ENCODE results near the gene ENAH.
A peak's percentile ranks its signal among the peaks of the same experiment; 100 is the strongest.
"Not testable (repeated sequence)": the region's sequence is repeated elsewhere in the genome, so short reads cannot be mapped to it uniquely, and the experiment has no call there.

The ENAH gene

DNA sequence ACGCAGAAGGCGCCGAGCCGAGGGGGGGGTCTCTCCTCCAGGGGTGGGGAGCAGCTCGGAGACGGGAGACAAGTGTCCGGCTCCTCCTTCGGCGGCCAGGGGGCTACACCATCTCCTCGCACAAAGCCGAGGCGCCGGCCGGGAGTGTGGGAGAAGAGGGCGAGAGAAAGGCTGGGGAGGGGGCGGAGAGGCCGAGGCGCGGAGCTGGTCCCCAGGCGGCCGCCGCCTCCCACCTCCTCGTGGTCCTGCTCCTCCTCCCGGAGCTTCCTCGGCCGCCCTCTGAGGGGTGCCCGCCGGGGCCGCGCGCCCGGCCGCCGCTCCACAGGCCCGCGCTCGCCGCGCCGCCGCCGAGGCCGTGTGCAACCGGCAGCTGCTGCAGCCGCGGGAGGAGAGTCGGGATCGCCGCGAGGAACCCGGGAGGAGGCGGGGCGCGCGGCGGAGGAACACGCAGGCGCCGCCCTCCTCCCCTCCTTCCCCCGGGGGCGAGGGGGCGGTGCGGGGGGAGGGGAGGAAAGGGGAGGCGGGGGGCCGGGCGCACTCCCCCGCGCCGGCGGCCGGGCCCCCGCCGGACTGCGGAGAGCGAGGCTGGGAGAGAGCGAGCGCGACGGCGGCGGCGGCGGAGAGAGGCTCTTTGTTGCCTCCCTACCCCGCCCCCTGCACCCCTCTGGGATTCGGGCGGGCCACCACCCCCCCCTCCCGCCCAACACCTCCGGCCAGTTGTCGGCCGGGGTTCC is at the start of gene ENAH:
TSS of gene ENAH (minus strand) at position 395 of the 734 bp plus-strand sequence. CDS start 433 bp downstream, outside the sequence.
- peak; percentile 41 to 57 for DNase-seq

DNA sequence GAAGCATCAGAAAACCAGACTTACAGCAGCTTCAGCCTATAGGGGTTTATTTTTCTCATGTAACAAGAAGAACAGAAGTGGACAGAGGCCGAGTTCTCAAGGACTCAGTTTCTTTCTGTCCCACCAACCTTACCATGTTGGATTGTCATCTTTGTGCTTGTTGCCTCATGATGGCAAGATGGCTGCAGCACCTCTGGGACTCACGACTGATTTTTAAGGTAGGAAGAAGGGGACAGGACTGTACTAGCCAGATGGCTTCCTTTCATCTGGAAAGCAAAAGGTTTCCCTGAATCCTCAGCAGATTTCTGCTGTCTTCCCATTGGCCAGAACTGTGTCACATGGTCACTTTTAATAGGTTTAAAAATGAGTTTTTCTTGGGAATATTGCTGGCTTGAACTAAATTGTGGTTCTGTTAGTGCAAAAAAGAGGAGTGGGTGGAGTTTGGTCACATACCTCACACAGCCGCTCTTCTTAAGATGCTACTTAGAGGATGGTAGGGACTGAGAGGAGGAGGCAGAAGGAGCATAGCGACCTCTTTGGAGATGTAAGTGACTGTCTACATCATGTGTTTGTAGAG is 48.1 kb upstream of the ENAH start:
- no peak for DNase-seq

DNA sequence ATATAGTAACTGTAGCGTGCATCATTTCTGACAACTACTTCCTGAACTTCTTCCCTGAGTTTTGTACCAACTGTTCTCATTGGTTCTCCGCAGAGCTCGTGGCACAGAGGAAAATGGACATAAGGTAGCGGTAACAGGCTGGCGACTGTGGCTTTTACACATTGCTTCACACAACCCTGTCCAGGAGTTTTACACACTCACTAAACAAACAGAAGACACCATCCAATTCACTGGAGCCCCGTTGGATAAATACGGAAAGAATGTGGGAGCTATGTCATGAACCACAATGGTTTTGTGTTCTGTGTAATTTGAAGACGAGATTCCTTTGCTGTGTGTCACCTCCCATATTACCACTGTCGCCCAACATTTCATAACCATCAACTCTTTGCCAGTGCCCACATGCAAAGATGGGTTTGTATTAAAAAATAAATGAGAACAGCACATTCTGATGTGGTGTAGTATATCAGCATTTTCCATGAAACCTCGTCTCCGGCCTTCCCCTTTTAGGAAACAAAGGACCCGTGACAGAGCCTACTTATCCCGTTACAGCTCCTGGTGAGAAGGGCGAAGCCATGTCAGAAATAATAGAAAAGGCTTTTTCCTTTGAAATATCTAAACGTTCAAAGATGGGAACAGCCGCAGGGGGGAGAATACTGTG is 47.4 kb upstream of the ENAH start:
- DNase-seq = no peak

DNA sequence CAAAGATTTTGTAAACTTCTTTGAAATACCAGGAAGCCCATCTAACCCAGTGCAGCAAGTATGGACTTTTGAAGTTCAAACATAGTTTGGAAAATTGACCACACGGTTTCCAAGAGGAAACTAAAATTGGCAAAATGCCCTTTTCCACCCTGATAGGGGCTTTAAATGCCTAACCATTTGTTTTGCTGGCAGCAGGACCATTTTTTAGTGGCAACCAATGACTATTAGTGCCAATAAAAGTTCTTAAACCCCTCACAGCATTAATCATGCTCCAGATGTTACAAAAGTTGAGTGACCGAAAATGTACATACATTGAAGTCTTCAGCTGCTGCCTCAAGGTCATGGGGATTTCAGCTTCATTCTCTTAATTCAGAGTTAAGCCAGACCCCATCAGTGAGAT is 46.4 kb upstream of the ENAH start:
- no peak for DNase-seq

DNA sequence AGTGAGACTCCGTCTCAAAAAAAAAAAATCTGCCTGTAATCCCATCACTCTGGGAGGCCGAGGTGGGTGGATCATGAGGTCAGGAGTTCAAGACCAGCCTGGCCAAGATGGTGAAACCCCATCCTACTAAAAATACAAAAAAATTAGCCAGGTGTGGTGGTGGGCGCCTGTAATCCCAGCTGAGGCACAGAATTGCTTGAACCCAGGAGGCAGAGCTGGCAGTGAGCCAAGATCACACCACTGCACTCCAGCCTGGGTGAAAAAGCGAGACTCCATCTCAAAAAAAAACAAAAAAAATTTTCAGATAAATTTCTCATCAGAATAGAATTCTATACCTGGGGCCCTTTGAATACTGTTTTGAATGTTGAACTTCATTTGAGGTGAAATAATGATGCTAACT is 45.3 kb upstream of the ENAH start:
- DNase-seq = not testable (repeated sequence)

DNA sequence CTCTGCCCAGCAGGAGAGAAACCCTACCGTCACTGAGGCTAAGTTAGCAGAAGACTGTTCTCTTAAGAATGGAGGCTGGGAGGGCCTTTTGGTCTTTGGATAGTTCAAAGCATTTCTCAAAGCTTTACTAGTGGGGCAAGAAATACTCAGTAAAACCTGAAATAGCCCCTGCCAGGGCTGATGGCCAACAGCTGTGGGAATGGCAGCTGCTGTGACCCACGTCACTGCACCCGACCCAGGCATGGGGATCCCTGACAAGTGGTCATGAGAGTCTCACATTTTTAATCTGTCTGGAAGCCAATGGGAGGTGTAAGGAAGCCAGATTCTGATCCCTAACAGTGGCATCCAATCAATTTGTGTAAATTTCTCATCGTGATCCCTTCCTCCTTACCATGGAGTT is 44.5 kb upstream of the ENAH start:
- DNase-seq = no peak

DNA sequence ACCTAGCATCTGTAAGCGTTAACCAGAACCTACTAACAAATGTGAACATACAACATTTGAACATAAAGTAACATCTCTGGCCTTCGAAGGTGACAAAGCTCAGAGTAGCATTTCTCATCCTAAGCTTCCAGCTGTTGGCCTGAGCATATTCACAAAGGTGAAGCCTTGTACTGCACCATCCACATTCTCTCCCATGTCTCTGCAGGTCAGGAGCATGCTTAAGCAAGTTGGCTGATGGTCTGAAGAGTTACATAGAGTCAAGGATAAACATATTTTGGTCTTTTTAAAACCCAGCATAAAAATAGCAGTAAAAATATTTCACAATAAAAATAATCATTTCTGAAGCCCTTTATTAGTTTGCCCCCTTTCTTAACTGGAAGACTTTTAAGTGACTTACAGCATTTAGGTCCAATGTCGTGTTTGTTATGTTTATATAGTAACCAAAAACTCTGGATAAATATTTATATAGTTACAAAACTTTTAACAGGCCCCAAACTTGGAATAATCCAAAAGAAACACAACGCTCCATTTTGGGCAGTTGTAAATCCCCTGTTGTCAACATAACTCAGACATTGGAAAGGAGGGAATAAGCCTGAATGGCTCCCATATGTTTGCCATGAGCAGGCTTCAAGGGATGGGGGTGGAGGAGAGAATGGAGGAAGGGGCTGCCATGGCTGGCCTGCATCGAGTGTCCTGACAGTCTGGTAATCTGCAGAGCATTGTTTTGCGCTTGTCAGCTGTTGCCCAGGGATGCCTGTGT is 42.8 kb upstream of the ENAH start:
- no peak for DNase-seq

DNA sequence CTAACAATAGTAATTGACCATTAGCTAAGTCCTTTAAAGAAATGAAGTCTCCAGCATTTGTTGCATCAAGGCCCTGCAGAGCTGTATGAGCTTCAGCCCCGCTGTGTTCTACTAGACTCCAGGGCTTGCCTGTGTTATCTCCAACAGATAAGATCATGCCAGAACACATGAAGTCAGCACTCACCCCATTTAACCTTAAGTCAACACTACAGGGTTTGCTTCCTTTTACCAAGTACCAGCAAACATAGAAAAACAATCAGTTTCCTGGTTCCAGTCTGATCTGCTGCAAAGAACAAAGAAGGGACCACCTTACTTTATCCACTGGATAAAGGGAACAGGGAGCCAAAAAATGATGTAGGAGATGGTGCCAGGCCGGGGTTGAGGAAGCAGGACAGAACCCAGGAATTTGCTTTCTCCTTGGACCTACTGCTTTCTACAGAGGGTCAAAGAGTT is 41.3 kb upstream of the ENAH start:
- no peak for DNase-seq

DNA sequence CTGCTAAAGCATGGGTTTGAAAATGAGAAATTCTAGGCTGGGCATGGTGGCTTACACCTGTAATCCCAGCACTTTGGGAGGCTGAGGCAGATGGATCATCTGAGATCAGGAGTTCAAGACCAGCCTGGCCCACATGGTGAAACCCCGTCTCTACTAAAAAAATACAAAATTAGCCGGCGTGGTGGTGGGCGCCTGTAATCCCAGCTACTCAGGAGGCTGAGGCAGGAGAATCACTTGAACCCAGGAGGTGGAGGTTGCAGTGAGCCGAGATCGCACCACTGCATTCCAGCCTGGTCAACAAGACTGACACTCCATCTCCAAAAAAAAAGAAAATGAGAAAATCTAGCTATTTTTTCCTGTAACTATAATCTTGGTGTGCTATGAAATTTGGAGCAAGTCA is 40.8 kb upstream of the ENAH start:
- DNase-seq = not testable (repeated sequence)

DNA sequence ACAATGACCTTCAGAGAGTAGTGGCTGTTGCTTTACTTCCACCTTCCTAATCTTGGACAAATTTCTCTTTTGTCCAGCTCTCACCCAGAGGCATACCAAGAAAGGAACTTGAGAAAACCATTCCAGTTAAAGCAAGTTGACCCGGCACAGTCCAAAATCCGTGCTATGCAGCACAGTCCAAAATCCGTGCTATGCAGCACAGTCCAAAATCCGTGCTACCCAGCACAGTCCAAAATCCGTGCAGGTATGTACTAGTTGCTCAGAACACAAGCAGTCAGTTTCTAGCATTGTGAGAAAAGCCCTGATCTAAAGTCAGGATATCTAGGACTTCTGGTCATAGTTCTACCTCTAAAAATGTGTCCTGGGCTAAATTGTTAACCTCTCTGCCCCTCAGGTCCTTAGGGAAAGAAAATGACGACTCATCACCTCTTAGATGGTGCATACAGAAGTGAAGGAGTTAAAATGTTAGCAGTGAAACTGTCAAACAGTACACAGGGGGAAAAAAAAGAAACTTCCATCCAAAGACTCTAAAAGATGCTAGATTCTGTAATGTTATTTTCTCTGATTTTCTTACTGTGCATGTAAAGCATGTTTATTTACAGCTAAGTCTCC is 40.3 kb upstream of the ENAH start:
- DNase-seq = no peak

DNA sequence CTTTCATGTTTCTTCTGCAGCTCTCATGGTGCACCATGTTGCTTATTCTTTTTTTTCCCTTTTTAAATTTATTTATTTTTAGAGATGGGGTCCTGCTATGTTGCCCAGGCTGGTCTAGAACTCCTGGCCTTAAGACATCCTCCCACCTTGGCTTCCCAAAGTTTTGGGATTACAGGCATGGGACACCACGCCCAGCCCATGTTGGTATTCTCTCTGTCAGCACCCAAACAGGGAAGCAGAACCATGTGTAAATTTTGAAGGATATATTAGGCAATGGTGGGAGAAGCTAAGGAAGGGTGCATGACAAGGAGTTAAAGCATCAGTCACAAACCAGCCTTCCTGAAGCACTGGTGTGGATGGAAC is 39.6 kb upstream of the ENAH start:
- DNase-seq = no peak

DNA sequence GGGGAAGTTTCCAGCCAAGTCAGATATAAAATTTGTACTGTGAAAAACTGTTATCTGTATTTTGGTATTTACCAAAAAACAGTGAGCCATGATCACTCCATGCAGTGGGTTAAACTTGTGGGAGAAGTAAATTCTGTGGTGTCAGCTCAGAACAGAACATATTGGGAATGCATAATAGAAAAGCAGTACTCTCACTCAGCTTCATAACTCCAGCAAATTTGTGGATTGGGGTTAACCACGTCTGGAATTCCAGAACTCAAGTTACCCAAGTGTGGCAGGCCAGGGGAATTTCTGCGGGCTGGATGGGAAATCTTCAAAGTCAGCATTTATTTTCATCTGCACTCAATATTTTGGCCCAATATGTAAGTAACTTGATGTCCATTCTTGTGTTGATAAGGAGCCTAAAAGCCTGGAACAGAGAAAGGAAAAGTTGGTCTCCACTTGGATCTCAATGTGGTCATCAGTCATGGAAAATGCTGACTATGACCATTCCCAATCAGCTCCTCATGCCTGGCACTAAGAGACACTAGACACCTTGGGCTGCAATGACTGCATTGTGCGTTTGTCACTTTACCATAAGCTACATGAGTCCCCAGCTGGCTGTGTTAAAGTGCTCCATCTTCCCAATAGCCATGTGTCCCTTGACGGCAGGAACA is 39.1 kb upstream of the ENAH start:
- DNase-seq = no peak

DNA sequence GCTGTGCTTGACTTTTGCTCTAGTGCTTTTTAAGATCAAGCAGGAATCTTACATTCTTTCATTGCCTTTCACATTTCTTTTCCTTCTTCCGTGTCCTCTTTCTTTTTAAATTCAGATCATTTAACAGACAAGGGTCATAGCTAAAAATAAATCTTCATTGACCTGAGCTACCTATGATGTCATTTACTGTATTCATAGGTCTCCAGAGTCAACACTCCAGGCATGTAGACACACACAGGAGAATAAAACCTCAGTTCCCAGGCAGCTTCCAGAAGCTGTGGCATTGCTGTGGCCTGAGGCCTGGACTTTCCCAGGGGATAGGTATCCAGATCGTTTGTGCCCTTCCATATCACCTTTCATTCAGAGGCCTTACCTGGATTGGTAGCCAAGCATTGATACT is 38.5 kb upstream of the ENAH start:
- DNase-seq = no peak

DNA sequence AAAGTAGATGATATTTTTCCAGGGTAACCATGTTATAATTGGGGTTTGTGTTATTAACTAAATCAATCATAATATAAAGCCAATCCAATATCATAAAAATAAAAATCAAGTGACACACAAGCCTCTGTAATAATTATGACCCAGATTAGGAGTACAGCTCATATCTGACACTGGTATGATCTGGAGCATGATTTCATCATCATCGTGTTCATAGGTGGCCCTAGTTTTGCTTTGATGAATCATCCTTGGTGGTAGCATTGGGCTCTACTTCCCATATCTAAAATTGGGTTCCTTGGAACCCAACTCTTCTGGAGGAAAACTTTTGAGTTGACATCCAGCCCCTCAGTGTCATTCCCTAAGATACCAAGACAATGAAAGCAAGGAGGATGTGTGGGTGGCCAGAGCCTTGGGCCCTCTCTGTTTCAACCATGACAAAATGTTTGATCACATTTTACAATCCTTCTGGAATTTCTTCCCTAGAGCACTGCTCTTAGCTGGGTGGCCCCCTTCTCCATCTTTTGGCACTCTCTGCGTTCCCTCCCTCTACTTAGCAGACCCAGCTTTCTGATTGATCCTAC is 37.0 kb upstream of the ENAH start:
- DNase-seq = no peak

DNA sequence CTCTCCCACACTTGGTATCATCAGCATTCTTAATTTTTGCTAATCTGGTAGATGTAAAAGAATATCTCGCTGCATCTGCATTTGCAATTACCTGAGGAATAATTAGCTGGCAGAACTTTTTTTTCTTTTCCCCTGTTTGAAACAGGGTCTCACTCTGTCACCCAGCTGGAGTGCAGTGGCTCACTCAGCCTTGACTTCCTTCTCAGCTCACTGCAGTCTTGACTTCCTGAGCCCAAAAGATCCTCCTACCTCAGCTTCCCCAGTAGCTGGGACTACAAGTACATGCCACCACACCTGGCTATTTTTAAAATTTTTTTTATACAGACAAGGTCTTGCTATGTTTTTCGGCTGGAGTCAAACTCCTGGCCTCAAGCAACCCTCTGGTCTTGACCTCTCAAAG is 35.4 kb upstream of the ENAH start:
- no peak for DNase-seq

DNA sequence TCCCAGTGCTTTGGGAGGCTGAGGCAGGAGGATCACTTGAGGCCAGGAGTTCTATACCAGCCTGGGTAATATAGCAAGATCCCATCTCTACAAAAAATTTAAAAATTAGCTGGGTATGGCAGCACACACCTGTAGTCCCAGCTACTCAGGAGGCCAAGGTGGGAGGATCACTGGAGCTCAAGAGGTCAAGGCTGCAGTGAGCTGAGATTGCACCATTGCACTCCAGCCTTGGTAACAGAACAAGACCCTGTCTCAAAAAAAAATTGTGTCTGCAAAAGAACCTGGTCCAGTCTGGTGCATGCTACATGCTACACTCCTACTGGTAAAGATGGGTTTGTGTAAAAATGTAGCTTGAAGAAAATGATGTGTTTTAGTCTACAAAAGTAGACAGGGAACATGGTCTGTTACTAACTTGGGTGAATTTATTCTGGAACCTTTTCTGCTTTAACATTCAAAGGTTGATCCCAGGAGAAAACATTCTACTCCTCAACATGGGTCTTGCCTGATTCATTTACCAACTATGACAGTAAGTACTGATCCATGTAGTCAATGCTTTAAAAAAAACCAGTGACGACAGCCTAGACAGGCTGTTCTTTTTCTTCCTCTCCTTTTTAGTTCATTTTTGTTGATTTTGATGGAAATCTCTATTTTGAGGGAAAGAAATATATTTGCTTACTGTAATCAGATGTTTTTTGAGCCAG is 32.7 kb upstream of the ENAH start:
- no peak for DNase-seq

DNA sequence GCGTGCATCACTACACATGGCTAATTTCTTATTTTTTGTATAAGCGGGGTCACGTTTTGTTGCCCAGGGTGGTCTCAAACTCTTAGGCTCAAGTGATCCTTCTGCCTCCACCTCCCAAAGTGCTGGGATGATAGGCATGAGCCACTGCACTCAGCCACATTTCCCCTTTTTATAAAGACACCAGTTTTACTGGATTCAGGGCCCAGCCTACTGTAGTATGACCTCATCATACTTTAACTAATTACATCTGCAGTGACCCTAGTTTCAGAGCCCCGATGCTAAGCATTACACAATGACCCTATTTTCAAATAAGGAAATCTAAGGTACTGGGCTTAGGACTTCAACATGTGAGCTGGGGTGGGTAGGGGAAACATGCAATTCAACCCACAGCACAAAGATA is 31.8 kb upstream of the ENAH start:
- DNase-seq = no peak

DNA sequence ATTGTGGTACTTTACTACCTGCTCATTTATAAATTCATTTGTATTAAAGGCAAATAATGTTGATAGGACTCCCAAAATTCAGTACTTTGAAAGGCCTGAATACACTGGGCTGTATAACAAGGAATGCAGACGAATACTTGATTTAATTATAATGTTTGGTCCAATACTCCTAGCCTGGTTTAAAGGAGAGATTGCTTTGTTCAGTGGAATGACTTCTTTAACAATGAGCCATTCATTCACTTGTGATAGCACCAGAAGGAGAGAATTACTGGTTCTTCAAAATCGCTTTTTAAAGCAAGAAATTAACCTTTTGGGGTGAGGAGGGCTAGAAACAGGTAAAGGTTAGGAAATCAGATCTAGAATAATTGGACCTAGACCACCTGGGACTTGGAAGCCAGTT is 28.3 kb upstream of the ENAH start:
- DNase-seq = no peak

DNA sequence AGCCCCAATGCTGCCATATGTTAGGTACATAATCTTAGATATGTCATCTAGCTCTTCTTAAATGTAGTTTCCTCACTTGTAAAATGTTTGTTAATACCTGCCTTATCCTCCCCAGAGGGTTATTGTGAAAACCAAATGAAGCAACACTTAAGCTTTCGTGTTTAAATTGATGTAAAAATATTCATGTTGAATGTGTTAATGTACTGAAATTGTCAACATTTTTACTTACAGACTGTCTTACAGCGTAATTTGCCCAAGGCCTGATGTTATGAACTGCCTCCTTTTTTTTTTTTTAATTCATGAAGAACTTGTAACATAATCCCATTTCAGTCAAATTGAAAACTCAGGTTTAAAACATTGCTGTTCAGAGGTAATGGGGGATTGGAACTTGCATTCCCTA is 25.6 kb upstream of the ENAH start:
- DNase-seq = no peak

DNA sequence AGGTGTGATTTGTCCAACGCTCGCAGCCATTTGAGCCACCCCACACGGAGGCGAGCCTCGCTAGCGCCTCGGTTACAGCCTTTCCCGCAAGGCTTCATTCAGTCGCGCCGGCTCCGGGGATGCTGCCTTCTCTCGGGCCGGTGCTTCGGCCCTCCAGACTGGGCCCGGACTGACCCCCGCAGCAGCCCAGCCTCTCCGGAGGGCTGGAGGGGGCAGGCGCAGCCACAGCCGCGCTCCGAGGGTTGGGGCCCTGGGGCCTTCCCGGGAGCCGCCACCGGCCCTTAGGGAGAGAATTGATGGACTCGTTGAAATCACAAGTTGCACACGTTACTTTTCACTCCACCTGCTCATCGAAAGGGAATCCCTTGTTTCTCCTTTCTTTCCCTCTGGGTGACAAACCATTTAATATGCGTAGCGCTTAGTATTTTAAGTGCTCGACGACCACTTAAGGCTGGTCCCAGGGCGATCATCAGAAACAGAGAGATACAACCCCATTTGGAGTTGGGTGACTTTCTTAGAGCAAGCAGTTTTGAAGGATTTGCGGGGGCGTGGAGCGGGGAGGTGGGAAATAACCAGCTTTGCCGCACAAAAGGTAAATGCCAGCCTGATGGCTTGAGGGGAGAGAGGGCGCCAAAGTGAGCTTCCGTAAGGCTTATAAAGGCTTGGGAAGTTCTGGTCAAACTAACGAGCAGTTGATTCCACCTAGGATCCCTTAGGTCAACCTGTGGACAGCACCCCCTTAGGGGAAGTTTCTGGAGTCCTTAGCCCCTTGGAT is 24.6 kb upstream of the ENAH start:
- no peak for DNase-seq

DNA sequence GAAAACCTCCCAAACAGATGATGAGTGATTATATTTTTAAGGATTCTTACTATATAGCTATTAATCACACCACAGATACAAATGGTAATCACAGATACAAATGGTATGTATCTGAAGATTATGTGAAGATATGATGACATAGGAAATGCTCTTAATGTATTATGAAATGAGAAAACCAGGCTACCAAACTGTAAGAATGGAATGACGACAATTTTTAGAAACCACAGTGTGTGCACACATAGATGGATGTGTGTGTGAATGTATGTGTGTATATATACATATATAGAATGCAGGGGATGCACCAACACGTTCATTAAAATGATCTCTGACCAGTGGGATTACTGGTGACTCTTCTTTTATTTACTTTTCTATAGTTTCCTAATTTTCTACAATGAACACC is 21.5 kb upstream of the ENAH start:
- DNase-seq = no peak

All from activated CD4-positive, alpha-beta T cell treated with anti-CD3 and anti-CD28 coated beads, Interleukin-2, amount 50 U/mL, for 48 hours (primary cell).